Stimulated activated CD4-positive, alpha-beta T cell treated with anti-CD3 and anti-CD28 coated beads, Interleukin-2, amount 100 ng/mL, for 4 hours (primary cell): ENCODE data around the gene ERCC6L2.

Source experiments
- DNase-seq: peaks from one replicate; pipeline ENCODE4 v3.0.0-alpha.2; 2020; ENCODE audit warnings: low read depth

The ERCC6L2 gene

DNA sequence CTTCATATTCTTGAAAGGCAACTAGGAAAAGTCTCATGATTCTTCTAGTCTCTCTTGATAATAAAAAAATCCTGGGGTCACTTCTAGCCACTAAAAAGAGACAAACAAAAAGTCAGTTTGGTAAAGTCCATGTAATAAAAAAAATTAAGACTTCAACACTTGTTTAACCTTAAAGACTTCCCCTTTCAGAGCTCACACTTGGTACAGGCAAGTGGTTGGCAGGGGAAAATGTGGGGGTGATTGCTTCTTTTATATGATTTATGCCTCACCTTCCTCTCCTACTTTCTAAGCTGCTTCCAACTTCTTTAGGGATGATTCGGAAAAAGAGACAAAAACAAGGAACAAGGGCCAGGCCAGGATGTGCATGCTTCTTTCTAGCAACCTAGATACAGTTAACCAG, 5.1 kb upstream of the ERCC6L2 start:
- no peak for DNase-seq

GRCh38 chr9:95870906-95871305, 4.6 kb upstream of the ERCC6L2 start:
- no peak for DNase-seq

GRCh38 chr9:95874303-95874988, 1.0 kb upstream of the ERCC6L2 start:
- DNase-seq, result no peak

- peak; percentile 41 for DNase-seq
Observed at GRCh38 chr9:95874989-95875304, 544 bp upstream of the ERCC6L2 start.

- no peak for DNase-seq
Observed at GRCh38 chr9:95876138-95876444, 600 bp downstream of the ERCC6L2 start.

GRCh38 chr9:95876595-95876994, 1.1 kb downstream of the ERCC6L2 start:
- DNase-seq, result no peak

DNA sequence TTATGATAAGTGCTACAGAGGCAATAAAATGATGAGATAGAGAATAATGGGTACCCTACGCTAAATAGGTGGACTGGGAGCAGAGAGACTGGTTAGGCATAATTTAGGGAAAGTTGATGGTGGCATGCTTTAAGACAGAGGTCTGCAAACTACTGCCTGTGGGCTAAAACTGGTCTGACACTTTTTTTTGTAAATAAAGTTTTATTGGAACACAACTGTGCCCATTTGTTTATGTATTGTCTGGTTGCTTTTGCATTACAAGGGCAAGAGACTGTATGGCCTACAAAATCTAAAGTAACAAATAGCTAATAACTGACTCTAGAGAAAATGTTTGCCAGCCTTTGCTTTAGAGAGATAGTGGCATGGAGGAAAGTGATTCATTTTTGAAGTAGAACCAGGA, 2.5 kb downstream of the ERCC6L2 start:
- DNase-seq, result no peak

DNA sequence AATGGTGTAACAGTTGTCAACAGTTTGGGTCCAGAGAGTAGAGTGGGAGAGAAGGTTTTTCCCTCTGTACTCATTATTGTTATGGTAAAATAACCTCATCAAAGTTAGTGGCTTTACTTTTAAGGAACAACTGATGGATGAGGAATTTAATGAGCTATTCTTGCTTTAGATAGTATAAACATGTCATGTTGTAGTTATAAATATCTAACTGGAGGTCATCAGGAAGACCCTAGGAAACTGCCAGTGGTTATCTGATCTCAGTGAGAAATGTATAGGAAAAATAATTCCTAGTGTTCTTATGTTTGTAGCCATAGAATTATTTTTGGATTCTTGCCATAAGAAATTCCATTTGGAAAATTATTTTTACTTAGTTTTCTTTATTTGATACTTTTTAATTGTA, 4.1 kb downstream of the ERCC6L2 start:
- DNase-seq, result no peak

DNA sequence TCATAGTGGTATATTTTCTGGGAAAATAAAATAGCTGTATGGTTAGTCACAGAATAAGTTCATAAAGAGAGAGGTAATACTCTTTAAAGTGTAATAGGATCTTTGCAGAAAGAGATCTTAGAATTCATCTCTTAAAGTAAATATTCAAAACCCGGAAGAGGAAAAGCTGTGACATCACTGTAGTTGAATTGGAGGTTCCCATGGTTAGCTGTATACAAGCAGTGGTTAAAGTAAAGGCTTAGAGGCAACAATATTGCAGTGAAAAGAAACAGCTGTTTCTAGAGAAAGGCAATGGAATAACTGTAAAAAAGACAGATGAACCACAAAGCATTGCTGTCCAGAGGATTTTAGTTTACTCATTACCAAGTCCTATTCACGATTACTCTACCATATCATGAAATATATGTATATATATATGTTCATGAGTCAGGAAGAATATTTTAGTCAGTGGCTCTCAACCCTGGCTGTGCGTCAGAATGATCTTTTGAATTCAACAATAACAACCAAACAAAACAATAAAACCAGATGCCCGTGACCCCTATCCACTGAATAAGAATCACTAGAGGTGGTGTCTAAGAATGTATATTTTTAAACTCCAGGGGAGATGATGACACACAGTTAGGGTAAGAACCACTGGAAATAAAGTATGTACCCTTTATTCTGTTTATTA, 4.7 kb downstream of the ERCC6L2 start:
- DNase-seq, result no peak

GRCh38 chr9:95887926-95888497, 12.5 kb downstream of the ERCC6L2 start:
- no peak for DNase-seq

GRCh38 chr9:95890594-95890993, 15.1 kb downstream of the ERCC6L2 start:
- no peak for DNase-seq

- no peak for DNase-seq
Observed at GRCh38 chr9:95891067-95891671, 15.7 kb downstream of the ERCC6L2 start.

DNA sequence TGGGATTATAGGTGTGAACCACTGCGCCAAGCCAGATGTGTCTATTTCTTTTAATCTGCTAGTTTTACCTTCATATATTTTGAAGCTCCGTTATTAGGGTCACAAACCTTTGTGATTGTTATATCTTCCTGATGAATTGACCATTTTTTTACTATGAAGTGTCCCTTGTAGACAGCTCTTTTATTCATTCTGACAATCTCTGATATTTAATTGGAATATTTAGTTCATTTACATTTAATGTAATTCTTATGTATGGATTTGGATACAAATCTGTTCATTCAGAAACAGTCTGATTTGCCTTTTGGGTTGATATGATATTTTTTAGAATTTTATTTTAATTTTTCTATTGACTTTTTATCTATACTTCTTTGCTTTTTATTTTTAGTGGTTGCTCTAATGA, 17.2 kb downstream of the ERCC6L2 start:
- DNase-seq, result no peak

GRCh38 chr9:95896580-95896979, 21.1 kb downstream of the ERCC6L2 start:
- DNase-seq, result no peak

GRCh38 chr9:95901506-95901905, 26.0 kb downstream of the ERCC6L2 start:
- no peak for DNase-seq

DNA sequence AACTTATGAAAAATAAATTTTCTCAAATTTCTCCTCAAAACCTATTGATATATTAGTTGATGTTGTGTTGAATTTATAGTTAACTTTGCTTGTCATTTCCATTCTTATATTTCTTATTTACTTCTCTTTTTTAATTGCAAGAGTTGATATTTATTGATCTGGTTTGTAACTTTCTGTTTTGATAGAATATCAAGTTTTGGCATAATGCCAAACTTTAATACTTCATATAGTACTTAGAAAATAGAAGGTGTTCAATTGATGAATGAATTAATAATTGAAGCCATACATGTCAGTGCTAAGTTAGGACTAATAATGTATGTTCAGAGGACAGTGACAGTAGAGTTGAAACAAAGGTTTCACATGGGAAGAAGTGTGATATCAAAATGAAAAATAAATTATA, 27.9 kb downstream of the ERCC6L2 start:
- no peak for DNase-seq

GRCh38 chr9:95907794-95908193, 32.3 kb downstream of the ERCC6L2 start:
- no peak for DNase-seq

- no peak for DNase-seq
Observed at GRCh38 chr9:95910023-95910707, 34.7 kb downstream of the ERCC6L2 start.

- no peak for DNase-seq
Observed at GRCh38 chr9:95910770-95911340, 35.4 kb downstream of the ERCC6L2 start.

DNA sequence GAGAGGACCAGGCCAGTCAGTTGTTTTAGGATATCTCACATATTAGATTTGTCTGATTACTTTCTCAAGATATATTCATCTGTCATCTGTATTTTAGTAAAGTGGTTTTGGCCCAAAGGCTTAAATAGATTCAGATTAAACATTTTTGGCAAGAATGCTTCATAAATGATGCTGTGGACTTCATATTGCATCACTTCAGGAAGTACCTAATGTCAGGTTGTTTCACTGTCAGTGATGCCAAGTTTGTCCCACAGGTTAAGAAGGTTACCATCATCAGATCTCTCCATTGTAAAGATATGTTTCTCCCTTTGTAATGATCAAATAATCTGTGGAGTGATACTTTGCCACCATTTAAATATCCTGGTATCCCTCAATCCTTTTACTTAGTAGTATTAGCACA, 37.3 kb downstream of the ERCC6L2 start:
- no peak for DNase-seq

DNA sequence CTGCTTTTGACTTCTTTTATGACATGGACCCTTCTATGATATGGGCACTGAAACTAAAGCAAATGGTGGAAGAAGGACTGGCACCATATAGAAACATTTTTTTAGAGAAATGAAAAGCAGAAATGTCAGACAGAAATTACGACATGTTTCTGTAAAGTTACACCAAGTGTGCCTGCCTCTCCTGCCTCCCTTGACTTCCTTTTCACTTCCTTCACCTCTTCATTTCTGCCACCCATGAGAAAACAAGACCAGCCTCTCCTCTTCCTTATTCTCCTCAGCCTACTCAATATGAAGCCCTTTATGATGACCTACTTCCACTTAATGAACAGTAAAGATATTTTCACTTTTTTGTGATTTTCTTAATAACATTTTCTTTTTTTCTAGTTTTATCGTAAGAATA, 44.5 kb downstream of the ERCC6L2 start:
- DNase-seq, result no peak

GRCh38 chr9:95923794-95924193, 48.3 kb downstream of the ERCC6L2 start:
- DNase-seq, result no peak

DNA sequence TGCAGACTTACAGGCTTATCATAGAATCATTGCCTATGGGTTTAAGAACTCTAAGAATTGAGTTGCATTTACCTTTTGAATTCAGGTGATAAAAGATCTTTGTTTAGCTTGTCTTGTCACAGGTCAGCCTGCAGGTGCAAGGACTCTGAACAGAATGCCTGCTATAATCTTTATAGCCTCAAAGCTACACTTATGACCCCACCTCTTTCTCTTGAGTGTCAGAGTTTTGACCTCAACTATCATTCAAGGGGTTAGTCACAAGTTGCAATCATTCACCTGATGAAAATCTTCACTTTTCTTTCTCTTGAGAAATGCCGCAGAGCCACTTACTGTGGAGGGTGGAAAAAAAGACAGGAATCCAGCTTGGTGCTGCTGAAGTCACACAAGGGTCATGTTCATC, 49.5 kb downstream of the ERCC6L2 start:
- no peak for DNase-seq
